Brain microvascular endothelial cell (primary cell): ENCODE measurements around the gene ZNF747.
"Not testable (repeated sequence)": the region's sequence is repeated elsewhere in the genome, so short reads cannot be mapped to it uniquely, and the experiment has no call there.

Source experiments
- DNase-seq: peaks from one replicate; pipeline ENCODE4 v3.0.0-alpha.2; 2020
- H3K27ac ChIP-seq: fragments of 250-450 bp; sonication (Bioruptor Pico); 2 replicates; pipeline ENCODE4 v1.5.1; 2020; ENCODE audit warnings: mild to moderate bottlenecking, moderate library complexity
- H3K27me3 ChIP-seq: fragments of 250-450 bp; sonication (Bioruptor Pico); replicated peaks from 2 replicates; pipeline ENCODE4 v1.5.1; 2020; ENCODE audit warnings: mild to moderate bottlenecking
- H3K36me3 ChIP-seq: fragments of 250-450 bp; sonication (Bioruptor Pico); replicated peaks from 2 replicates; pipeline ENCODE4 v1.5.1; 2020; ENCODE audit warnings: mild to moderate bottlenecking
- H3K4me3 ChIP-seq: 2 replicates; pipeline ENCODE4 v1.5.1; 2011; ENCODE audit warnings: low read depth, mild to moderate bottlenecking, control low read depth, low read length, moderate library complexity
- in situ Hi-C: cut with HindIII; loops from 2 replicates; pipeline ENCODE4 v1.10.0; 2017; ENCODE audit warnings: low sequenced_read_pairs, low pct_ligation_motif_present
- TF ChIP-seq, protein P1 (sequence below): IDR thresholded peaks from 2 replicates; pipeline ENCODE4 v1.5.1; 2011; ENCODE audit warnings: low read depth, mild to moderate bottlenecking, moderate library complexity, low read length, control low read depth, inconsistent platforms; ENCODE audit errors: missing control alignments

The ZNF747 gene

DNA sequence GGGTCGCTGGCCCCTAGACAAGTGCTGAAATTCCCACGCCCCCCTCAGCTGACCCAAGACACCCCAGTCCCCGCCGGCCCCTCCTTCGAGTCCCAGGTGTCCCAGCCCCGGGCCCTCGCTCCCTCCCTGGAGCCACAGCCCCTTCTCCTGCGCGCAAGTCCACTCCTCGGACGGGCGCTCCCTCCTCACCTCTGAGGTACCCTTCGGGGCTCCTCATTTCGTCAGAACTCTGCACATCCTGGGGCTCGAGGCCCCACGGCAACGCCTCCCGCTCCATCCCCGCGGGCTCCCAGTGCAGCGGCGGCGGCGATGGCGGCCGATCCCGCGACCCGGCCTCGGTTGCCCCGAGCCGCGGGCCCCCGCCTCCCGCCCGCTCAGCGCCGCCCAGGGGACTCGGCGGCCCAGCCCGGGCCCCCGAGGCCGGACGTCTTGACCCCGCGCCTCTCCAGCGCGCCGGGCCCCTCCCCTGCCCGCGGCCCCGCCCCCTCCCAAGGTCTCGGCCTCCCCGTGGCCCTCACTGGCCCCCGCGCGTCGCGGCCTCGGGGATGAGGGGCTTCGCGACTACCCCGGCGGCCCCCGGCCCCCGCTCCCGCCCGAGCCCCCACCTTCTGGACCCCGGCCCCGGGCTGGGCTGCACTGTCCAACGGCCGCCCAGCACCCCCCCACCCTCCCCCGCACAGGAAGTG lies 8.4 kb downstream of the ZNF747 start, which contains the start of gene ZNF768:
Gene ZNF768 (minus strand): TSS at position 430 of the 686 bp plus-strand sequence. CDS start 153 bp downstream, at position 277.
- no peak for DNase-seq

DNA sequence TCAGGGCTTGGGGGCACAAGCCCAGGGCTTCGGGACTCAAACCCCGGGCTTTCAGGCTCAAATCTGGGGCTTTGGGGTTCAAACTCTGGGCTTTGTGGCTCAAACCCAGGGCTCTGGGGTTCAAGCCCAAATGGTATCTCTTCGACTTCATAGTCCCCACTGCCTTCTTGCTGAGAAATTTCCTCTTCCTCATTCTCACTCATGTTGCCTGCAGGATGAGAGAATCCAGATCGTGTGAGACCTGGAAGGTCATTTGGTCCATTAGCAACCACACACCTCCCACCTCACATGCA lies 8.9 kb downstream of the ZNF747 start:
- in situ Hi-C loops: no loop called here
- no peak for DNase-seq
- H3K36me3 ChIP-seq: peaks cover 4% of the 10 kb centered on the region
- H3K27me3 ChIP-seq: no peaks in the 10 kb centered on the region
- TF ChIP-seq, protein P1, sequence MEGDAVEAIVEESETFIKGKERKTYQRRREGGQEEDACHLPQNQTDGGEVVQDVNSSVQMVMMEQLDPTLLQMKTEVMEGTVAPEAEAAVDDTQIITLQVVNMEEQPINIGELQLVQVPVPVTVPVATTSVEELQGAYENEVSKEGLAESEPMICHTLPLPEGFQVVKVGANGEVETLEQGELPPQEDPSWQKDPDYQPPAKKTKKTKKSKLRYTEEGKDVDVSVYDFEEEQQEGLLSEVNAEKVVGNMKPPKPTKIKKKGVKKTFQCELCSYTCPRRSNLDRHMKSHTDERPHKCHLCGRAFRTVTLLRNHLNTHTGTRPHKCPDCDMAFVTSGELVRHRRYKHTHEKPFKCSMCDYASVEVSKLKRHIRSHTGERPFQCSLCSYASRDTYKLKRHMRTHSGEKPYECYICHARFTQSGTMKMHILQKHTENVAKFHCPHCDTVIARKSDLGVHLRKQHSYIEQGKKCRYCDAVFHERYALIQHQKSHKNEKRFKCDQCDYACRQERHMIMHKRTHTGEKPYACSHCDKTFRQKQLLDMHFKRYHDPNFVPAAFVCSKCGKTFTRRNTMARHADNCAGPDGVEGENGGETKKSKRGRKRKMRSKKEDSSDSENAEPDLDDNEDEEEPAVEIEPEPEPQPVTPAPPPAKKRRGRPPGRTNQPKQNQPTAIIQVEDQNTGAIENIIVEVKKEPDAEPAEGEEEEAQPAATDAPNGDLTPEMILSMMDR: no peak
- no peak overlapping the region for H3K27ac ChIP-seq
- H3K4me3 ChIP-seq: peak overlapping the region; percentile 75

More for the DNA sequence above, 8.4 kb downstream of the ZNF747 start, which contains the start of gene ZNF768:
- H3K36me3 ChIP-seq: peaks cover 4% of the 10 kb centered on the region
- no peaks in the 10 kb centered on the region for H3K27me3 ChIP-seq
- H3K4me3 ChIP-seq: peak within 1 kb of the TSS; percentile 75
- TF ChIP-seq, protein P1: no peak
- H3K27ac ChIP-seq: peak within 1 kb of the TSS; percentile 88
- in situ Hi-C loops: no loop called here

DNA sequence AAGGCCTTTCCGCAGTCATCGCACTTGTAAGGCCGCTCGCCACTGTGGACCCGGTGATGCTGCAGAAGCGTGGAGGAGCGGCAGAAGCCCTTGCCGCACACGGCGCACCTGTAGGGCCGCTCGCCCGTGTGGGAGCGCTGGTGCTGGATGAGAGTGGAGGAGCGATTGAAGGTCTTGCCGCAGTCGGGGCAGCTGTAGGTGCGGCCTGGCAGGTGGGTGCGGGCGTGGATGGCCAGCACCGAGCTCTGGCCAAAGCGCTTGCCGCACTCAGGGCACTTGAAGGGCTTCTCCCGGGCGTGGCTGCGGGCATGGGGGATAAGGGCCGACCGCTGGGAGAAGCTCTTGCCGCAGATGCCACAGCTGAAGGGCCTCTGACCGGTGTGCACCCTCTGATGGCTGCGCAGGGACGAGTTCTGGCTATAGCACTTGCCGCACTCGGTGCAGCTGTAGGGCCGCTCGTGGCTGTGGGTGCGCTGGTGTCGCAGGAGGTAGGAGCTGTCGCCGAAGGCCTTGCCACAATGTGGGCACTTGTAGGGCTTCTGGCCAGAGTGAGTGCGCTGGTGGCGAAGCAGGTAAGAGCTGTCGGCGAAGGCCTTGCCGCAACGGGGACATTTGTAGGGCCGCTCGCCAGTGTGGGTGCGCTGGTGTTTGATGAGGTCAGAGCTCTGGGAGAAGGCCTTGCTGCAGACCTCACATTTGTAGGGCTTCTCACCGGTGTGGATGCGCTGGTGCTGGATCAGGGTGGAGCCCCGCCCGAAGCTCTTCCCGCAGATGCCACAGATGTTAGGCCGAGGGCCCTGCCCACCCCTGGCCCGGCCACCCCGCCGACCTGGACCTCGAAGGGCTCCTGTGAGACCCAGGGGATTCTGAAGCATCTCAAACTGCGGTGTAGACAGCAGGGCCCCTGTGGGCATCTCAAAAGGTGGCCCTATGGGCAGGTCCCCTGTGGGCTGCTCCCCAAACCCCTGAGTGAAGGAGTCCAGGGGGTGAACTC lies 9.8 kb downstream of the ZNF747 start:
- Histone ChIP-seq H3K4me3 (no peak overlapping the region), H3K36me3 (peaks cover 4% of the 10 kb centered on the region), H3K27me3 (no peaks in the 10 kb centered on the region), H3K27ac (no peak overlapping the region)
- TF ChIP-seq, protein P1: no peak
- in situ Hi-C loops: no loop called here
- no peak for DNase-seq

DNA sequence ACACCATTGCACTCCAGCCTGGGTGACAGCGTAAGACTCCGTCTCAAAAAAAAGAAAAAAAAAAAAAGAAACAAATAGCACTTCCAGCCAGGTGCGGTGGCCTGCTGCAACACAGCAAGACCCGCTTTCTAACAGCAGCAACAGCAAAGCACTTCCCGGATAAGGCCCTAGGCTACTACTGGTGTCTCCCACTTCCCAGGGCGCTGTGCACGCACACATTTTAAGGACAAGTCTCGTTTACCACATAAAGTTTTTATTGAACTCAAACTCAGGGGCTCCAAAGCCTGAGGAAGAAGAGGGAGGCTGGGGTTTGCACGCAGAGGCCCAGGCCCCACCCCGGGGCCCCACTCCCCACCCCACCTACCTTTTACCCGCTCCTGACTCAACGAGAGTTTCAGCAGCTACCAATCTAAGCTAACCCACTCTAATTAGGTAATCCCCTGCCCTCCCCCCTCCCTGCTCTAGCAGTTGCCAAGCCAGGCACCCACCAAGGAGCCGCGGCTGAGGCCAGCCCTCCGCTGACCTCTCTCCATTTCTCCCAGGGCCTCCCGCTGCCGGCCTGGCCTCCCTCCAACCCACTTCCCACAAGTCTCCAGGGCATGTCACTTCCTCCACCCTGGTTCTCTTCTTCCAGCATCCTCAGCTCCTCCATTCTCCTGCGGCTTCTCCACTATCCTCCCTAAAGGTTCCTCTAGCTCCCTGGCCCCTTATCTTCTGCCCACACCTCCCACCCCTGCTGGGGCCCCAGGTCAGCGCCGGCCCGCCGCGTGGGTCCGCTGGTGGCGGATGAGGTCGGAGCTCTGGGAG lies 10.7 kb downstream of the ZNF747 start:
- in situ Hi-C loops: no loop called here
- Histone ChIP-seq H3K4me3 (no peak overlapping the region), H3K27me3 (no peaks in the 10 kb centered on the region), H3K27ac (no peak overlapping the region), H3K36me3 (peaks cover 4% of the 10 kb centered on the region)
- TF ChIP-seq, protein P1: no peak
- DNase-seq: peak; percentile 33

DNA sequence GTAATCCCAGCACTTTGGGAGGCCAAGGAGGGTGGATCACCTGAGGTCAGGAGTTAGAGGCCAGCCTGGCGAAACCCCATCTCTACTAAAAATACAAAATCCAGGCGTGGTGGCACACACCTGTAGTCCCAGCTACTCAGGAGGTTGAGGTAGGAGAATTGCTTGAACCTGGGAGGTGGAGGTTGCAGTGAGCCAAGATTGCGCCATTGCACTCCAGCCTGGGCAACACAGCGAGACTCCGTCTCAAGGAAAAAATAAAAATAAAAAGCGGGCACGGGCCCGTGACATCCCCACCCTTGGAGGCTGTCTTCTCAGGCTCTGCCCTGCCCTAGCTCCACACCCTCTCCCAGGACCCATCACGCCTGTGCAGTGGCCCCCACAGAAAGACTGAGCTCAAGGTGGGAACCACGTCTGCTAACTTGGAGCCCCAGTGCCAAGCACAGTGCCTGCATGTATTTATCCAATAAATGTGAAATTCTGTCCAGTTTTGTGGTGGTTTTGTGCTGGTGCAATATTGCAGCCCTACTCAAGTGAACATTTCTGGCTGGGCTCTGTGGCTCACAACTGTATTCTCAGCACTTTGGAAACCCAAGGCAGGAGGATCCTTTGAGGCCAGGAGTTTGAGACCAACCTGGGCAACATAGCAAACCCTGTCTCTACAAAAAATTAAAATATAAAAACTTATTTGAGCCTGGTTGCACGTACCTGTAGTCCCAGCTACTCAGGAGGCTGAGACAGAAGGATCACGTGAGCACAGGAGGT lies 11.8 kb downstream of the ZNF747 start:
- in situ Hi-C loops, DNase-seq, H3K27ac ChIP-seq, H3K27me3 ChIP-seq, H3K4me3 ChIP-seq, H3K36me3 ChIP-seq: not testable (repeated sequence)
